GM19328 (cell line): Measurements from ENCODE around the gene HSPBAP1.

Experiments used
- ATAC-seq: cut with Tn5 transposase; IDR thresholded peaks from one replicate; pipeline ENCODE4 v1.9.1; 2021; ENCODE audit warnings: mild to moderate bottlenecking, moderate library complexity; ENCODE audit not compliant: unreplicated experiment

The HSPBAP1 gene

DNA sequence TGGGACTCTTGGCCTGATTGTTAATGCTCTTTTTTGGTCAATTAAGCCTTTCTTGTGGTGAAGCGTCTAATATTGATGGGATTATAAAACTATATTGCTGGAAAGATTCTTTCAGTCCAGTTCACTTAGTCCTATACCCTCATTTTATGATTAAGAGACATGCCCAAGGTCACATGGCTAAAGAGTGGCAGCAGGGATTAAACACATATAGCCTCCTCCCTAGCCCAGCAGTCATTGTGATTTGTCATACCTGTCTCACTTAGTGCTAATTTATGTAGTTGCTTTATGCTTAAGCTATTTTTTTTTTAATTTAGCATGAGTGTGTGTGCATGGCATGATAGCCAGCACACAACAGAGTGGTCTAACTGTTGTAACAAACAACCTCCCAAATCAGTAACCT lies 103.5 kb downstream of the HSPBAP1 start:
- ATAC-seq, result no peak
